ENCODE data around the gene ITGA11. TPM values are rescaled to one million over a fixed set of nuclear protein-coding genes. Genes with fewer than 3 reads are reported as not detected.
"Not testable (repeated sequence)": the region's sequence is repeated elsewhere in the genome, so short reads cannot be mapped to it uniquely, and the experiment has no call there.

Gene ITGA11
- total RNA-seq, 1 donor from 2014 or later: 4.5 TPM

DNA sequence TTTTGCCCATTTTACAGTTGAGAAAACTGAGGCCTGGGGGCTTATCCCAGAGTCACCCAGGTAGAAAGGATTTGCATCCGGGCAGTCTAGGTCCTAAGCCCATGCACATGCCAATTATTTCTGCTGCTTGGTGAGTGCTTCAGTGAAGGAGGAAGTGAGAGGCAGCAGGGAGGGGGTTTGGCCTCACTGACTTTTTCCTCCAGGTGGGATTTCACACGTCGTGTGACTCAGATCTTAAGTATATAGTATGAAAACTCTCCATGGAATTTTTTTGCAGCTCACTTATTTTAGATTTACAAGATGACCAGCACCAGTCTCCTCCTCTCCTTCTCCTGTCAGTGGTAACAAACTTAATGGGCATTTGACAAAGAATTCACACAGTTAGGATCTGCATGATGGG lies 4.6 kb downstream of the ITGA11 start:
- DNase-seq (ENCODE audit: low spot score): no peak

DNA sequence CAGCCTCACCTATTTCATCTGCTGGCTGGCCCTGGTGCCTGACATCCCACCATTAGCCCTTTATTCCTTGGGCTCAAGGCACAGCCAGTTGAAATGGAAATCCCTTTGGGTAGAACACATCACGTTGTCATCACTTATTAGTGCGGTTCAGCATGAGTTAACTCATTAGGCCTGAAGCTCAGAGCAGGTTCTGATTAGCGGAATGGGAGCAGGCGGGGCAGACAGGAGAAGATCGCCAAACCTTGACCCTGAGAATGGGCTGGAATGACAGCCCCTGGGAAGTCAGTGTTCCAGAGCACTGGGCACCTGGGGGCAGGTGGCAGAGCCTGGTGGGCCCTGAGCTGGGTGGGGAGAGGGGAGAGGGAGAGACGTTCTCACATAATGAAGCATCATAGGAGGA lies 5.8 kb downstream of the ITGA11 start:
- no peak for DNase-seq (ENCODE audit: low spot score)

DNA sequence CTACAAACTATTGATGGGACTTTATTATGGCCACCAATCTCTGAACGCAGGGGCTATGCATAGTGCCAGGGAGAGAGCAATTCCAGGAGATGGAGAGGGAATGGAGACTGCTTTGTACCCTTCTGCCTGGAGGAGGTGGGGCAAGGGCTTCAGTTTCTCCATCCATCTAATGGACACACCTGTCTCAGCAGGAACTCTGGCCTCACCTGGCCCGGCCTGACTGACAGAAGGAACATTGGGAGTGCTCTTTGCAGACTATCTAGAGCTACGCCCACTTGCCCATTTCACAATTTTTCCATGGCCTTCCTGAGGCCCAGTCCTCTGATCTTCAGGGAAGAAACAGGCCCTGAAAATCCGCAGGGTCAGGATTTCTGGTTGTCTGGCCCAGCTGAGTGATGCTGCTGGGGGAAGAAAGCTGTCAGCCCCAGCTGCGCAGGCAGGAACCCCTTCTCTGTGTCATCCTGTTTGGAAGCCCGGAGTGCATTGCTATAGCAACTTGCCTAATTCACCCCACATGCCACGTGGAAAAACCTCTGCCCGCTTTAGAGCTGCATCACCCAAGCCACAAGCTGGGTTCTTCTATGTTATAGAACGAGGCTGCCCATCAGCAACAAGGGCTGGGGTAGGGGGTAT lies 6.4 kb downstream of the ITGA11 start:
- DNase-seq (ENCODE audit: low spot score): peak; percentile 51

DNA sequence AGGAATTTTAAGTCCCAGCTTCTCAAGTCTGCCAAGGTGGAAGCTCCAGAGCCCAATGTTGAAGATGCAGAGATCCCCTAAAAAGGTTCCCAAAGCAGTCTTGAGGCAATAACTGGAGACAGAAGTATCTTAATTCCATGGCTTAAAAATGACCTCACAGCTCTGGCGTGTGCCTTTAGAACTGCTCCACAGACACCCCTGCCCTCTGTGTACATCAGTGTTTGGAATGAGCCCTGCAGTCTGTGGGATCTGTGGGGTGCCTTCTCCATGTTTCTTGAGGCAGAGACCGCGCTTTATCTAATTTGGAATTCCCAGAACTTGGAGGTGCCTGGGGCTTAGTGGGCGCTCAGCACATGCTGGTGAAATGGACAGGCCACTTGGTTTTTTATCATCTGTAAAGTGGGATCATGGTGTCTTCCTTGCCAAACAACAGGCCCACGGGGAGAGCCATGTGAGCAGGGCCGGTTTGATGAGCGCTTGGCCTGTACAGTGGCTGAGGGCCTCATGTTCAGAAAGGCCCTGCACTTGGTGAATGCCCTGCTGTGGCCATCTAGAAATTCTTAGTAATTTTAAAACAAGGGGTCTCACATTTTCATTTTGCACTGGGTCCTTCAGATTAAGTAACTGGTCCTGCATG lies 7.1 kb downstream of the ITGA11 start:
- peak; percentile 49 for DNase-seq (ENCODE audit: low spot score)

DNA sequence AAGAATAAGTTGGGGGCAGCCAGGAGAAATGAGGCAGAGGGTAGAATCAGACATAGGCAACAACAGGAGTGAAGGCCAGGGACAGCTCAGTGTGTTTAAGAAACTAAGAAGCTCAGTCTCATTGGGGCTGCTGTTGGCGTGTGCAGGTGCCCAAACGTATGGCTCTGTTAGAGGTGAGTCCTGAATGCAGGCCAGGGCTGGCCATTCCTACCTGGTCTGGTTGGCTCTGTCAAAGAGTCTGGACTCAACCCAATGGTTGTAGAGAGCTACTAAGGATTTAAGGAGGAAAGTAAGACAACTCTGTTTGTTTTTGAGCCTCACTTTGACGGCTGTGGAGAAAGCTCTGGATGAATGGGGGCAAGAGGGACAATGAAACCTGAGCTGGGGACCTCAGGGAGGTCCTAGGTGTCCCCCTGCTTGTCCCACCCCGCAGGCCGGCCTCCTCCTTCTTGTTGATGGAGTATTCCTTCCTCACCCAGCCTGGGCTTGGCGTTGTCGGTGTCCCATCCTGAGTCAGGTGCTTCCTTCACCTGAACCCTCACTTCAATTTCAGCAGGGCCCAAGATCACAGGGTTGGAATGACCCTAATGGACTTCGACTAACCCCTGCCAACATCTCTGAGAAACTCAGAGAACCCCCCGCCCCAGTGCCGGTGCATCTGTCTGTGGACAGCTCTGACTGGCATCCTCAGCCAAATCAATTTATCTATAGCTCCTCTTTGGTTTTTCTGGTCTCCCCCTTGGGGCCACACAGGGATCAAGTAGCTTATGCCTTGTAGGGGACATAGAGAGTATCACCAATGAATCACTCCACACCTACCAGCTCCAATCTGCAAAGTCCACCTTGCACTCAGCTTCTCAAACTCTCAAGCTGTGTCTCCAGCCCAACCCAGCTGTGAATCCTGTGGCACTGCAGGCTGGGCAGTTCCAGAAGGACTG lies 8.3 kb downstream of the ITGA11 start:
- peak; percentile 57 for DNase-seq (ENCODE audit: low spot score)

DNA sequence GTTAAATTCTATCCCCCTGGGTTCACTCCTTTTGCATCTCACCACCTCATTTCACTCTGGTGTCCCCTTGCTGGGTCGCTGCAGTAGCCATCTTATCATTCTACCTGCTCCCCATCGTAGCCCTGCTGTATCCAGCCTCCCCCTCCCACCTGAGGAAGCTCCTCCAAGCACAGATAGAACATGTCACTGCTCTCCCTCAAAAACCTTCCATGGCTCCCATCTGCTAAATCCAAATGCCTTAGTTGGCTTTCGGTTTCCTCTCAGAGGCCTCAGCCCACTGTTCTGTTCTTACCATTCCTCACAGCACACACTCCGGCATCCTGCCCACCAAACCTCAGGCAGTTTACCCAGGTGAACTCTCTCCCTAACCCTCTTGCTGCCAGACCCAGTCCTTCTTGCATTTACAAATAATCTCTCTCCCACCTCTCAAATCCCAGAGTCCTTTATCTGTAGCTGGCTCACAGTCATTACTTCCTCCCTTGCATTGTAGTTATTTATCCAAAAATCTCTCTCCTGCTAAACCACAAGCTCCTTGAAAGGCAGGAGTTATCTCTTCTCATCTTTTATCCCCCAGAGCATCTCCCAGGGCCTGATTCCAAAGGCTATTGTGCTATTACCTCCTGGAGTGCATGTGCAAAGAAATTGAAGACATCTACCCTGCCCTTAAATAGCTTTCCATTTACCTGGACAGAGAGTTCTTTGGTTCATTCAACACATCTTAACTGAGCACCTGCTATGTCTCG lies 9.4 kb downstream of the ITGA11 start:
- not testable (repeated sequence) for DNase-seq (ENCODE audit: low spot score)

DNA sequence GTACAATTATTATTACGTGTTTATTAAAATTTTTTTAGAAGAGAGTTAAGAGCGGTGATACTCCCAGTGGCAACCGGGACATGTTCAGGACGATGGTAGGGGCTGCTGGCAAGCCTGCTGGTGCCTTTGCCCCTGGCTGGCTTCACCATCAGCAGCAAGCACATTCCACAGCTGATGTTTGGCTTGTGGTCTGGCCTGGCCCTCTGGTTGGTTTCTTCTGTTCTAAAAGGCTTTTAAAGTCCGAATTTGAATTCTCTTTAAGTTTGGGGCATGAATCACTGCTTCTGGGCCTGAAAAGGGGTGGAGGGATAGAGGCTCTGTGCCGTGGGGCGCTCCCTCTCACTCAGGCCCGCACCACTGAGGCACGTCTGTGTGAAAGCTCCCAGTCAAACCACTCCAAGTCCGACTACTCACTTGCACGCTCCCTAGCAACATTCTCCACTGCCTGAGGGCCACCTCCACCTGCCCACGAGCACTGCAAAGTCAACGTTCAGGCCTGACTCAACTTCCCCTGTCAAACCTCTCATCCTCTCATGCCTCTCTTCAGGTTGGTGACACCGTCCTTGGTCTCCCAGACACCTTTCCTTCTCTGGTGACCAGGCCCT lies 10.1 kb downstream of the ITGA11 start:
- peak; percentile 67 for DNase-seq (ENCODE audit: low spot score)

DNA sequence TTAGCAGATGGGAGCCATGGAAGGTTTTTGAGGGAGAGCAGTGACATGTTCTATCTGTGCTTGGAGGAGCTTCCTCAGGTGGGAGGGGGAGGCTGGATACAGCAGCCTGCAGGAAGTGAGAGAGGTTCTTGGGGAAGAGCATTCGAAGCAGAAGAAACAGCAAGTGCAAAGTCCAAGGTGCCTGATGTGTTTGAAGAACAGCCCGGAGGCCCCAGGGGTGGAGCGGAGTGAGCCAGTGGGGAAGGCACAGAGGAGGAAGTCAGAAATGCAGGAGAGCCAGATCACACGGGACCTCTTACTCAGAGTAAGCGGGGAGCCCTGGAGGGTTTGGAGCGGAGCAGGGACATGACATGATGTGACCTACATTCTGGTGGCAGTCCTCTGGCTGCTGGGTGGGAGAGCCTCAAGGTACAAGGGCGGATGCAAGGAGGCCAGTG lies 10.8 kb downstream of the ITGA11 start:
- peak; percentile 86 for DNase-seq (ENCODE audit: low spot score)

DNA sequence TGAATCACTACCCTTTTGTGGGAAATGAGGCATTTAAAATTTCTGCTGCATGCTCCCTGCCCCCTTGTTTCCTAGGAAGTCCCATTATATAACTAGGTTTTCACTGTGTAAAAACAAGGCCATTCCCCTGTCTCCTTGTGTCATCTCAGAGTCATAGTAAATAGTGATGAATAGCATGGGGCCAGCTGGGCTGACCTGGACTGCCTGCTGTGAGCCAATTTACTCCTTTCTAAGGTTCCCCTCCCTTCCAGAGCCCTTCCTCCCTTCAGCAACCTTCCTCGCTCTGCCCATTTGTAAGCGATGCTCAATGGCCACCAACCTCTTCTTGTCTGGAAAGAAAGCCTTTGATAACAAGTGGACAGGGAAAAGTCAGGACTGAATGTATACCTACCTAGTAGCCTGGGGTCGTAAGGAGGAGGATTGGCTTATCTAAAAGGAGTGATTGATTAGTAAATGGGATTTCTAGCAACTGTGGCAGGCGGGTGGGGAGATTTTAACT lies 11.7 kb downstream of the ITGA11 start:
- DNase-seq (ENCODE audit: low spot score): no peak

DNA sequence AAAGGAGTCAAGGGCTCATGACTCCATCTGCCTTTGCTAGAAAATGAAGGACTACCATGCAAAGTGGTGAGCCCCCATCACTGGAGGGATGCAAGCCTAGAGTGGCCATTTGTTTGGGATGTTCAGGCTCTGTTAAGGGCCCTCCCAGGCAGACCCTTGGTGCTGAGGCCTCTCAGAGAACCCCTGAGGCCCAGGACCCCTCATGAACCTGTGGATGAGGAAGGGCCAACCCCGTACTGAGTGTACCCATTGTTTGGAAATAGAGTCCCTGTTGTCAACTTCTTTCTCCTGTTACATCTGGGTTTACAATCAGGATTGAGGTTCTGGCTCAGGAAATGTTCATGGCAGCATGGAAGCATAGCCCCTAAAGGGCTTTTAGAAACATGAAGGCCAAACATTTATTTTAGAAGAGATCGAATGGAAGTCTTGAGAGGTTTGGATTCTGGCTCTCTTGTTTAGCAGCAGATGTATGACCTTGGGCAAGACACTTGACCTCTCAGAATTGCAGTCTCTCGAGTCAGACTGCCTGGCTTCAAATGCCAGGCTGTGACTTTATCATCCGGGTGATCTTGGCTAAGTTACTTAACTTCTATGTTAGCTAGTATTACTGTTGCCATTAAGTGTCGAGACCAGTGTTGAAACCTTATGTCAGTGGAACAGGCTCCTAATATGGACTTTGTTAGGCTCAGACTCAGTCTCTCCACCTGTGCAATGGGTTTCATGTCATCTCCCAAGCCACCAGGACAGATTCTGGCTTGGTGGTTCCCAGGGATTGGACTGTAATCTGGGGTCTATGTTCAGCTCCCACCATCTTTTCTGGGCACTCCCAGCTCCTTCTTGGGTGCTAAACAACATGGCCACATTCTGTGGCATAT lies 12.4 kb downstream of the ITGA11 start:
- DNase-seq (ENCODE audit: low spot score): no peak

DNA sequence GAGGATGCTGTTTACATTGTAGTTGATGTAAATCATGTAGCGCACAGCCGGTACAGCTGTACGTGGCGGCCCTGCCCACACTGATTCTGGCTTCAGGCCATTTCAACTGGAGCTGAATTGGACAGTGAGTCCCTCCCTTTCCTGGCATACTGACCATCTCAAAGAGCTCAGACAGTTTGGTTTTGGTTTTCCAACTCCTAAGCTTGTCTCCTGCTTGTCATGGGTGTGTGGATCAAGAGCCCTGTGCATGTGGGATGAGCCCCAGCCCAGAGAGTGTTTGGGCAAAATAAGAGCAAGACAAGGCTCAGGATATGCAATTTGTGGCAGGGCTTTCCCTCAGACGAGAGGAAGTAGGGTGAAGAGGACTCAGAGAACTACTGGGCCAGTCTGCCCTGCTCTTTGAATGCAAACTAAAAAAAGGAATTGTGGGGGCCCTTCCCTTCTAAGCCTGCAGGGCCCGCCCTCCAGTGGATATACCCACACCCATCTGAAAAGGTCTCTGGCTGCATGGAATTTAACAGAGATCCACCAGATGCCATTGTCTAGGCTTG lies 13.3 kb downstream of the ITGA11 start:
- peak; percentile 62 for DNase-seq (ENCODE audit: low spot score)

DNA sequence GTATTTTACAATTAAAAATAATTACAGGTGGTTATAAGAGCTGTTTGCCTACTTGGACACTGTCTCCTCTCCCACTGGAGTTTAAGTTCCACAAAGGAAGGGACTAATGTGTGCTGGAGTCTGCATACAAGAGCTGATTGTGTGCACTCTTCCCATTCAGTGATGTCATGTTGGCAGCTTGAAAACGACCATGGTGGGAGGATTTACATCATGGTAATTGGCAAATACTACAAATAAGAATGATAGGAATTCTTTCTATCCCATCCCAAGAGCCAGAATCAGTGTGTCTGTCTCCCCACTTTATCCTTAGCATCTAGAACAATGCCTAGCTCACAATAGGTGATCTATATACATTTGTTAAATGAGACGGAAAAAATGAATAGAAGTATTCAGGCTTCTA lies 14.1 kb downstream of the ITGA11 start:
- no peak for DNase-seq (ENCODE audit: low spot score)

DNA sequence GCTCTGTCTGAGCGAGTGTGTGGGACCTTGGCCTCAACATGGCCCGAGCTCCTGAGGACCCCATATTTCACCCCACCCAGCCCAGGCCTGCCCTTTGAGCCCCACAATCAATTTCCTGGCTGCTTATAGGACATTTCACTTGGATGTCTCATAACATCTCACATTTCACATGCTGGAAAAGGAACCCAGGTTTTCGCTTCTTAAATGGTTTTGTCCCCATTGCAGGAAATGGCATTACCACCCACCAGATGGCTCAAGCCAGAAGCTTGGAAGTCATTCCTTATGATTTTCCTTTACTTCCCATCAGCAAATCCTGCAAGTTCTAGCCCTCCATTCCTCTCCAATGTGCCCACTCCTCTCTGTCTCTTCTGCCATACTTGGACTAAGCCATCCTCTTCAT lies 14.9 kb downstream of the ITGA11 start:
- no peak for DNase-seq (ENCODE audit: low spot score)

DNA sequence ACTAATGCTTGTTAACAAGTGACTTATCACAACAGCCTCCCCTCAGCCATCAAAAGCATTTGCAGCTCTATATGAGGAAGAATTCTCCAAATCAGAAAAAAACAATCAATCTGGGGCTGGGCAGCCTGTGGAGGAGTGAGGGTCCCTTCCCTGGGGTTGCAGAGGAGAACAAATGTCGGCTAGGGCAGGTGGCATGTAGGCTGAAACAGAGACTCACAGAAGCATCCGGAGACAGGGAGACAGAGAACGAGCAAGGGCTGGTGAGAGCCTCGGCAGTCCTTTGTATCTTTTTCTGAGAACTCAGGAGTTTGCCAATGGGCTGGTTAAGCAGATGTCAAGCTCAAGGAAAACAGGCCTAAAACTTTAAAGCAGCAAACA lies 15.8 kb downstream of the ITGA11 start:
- DNase-seq (ENCODE audit: low spot score): peak; percentile 30

DNA sequence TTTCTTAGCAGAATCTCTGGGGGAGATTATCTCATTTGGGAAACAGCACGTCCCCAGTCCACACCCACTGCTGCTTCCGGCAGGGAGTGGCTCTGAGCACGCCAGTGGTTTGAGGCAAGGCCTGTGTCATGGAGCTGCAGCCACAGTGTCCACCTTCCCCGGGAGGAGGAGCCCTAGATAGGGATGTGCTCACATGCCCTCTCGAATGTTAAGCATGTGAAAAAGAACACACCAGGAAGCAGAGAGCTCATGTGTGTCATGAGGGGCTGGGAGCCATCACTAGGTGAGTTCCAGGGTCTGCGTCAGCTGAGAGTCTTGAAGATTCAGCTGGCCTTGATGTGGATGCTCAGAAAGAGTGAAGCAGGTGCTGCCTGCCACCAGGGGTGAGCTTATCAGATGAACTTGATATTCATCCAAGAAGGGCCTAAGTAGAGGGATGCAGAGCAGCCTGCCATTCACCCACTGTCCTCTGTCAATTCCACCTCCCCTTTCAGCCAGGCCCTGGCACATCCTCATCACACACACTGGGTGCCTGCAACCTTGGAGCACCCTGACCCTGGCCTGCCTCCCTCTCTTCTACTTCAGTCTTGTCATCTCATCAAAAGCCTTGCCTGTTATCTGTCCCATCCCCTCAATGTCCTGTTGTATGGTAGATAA lies 16.3 kb downstream of the ITGA11 start:
- peak; percentile 39 for DNase-seq (ENCODE audit: low spot score)

DNA sequence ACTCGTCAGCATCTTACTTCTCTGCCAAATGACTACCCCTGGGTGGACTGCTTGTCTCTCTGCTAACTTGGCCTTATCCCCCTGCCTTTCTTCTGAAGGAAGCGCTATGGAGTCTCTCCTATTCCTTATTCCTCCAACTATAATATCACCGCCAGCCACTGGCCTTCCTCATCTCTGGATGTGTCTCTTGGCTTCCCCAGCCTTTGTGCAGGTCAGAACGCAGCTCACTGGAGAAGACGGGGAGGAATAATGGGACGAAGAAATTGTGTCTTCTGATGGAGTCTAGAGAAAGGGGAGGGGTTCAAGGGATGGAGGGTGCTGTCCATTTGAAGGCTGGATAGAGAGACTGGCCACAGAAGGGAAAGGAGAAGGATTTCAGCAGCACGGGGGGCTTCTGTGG lies 16.9 kb downstream of the ITGA11 start:
- DNase-seq (ENCODE audit: low spot score): no peak

DNA sequence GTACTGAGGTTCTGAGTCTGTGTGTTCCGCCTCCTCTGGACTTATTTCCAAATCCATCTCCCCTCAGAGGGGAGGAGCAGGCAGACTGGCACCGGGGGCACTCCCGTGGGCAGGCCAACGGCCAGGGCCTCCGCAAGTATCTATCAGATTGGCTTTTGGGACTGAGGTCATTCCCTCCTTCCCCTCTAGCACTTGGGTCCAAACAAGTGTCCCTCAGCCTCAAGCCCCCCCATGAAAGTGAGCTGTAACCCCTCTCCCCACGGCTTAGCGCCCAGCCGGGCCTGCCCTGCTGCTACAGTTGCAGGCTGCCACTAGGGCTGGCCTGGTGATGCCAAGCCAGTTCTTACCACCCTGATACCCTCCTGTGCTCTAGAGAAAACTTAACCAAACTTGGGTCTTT lies 17.4 kb downstream of the ITGA11 start:
- DNase-seq (ENCODE audit: low spot score): peak; percentile 65

DNA sequence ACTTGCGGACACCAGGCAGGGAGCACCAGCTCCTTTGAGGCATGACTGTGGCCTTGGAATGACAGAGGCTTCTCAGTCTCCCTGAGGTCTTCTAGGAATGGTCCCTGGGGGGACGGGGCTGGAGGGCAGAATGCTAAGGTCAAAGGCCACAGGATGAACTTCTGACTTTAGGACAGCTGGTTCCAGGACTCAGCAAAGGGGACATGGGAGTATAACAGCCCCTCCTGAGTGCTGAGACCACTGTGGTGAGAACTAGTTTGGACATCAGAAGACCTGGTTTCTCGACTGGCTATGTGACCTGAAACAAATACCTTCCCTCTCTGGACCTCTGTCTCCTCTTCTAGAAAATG lies 17.8 kb downstream of the ITGA11 start:
- DNase-seq (ENCODE audit: low spot score): no peak
